ENCODE measurements around the gene HLF. TPM values are rescaled to one million over a fixed set of nuclear protein-coding genes. Genes with fewer than 3 reads are reported as not detected.

Gene HLF
- total RNA-seq, 1 experiment from 2014 or later = 1.5 TPM

- no peak for TF ChIP-seq SP1 (IDR thresholded peaks at IDR 0.05; ENCODE audit: low read depth)
- TF ChIP-seq SIN3A (IDR thresholded peaks at IDR 0.05; ENCODE audit: low read depth) = no peak
- TF ChIP-seq POLR2A (IDR thresholded peaks at IDR 0.05; ENCODE audit: borderline replicate concordance, extremely low read depth, insufficient read depth, insufficient read length) = no peak
- no peak overlapping the region for H2AFZ ChIP-seq (ENCODE audit: low read depth, low read length, poor library complexity, severe bottlenecking)
- RAD21 ChIA-PET (ENCODE audit: low non-redundant PET in 1 of 2, low total read pairs in 2 of 2, uncharacterized antibody in 2 of 2, unreplicated experiment in 2 of 2) = no interaction called here
- intact Hi-C loops (cut with micrococcal nuclease) = loop anchor here (5.0 kb wide), 1 partner anchor 214 kb away; the partner anchor contains the start of gene SMIM36
- no peak overlapping the region for H3K27ac ChIP-seq (ENCODE audit: low read depth, low read length)
- H3K9ac ChIP-seq (ENCODE audit: low read length) = no peak overlapping the region
- H3K79me2 ChIP-seq (ENCODE audit: insufficient read depth, low read length) = no peaks in the 10 kb centered on the region
- H4K20me1 ChIP-seq (ENCODE audit: insufficient read depth) = no peaks in the 10 kb centered on the region
- POLR2A ChIA-PET = no interaction called here
- no peaks in the 10 kb centered on the region for H3K4me1 ChIP-seq (ENCODE audit: control insufficient read depth in 1 of 2, insufficient read depth in 2 of 2, low read length in 2 of 2)
- H3K9me2 ChIP-seq (ENCODE audit: insufficient read depth) = no peaks in the 10 kb centered on the region
- H3K27me3 ChIP-seq (ENCODE audit: insufficient read depth, low read length) = no peaks in the 10 kb centered on the region
- no TSS peak for BruUV-seq (replicated peaks)
- H3K9me3 ChIP-seq (ENCODE audit: control insufficient read depth in 1 of 2, insufficient read depth in 1 of 2, low read depth in 1 of 2, low read length in 2 of 2) = no peaks in the 10 kb centered on the region
- no peak overlapping the region for H3K4me2 ChIP-seq (ENCODE audit: low read length)
- CTCF ChIA-PET = interaction anchor here (1.1 kb wide), 1 partner anchor 293 kb away, joined by 3 read pairs; no protein-coding TSS in a partner anchor
- no peak overlapping the region for H3K4me3 ChIP-seq (replicated peaks in 1 of 2; ENCODE audit: low read depth in 1 of 2, low read length in 2 of 2)
- no peaks in the 10 kb centered on the region for H3K36me3 ChIP-seq (ENCODE audit: control insufficient read depth in 1 of 2, insufficient read depth in 2 of 2, low read length in 2 of 2)
- ATAC-seq (no peak), DNase-seq (ENCODE audit: low read depth, low spot score) (no peak)
These were observed 33.5 kb downstream of the HLF start for GRCh38 chr17:55298111-55298730.

GRCh38 chr17:55299162-55299838, 34.5 kb downstream of the HLF start:
- TF ChIP-seq CEBPB (IDR thresholded peaks at IDR 0.05; ENCODE audit: low read depth) (no peak), SIN3A (IDR thresholded peaks at IDR 0.05; ENCODE audit: low read depth) (no peak), POLR2AphosphoS5 (IDR thresholded peaks at IDR 0.05; ENCODE audit: low read depth, low read length) (no peak), CTCF (IDR thresholded peaks at IDR 0.05 in 2 of 3, conservative IDR thresholded peaks at IDR 0.05 in 1 of 3; ENCODE audit: borderline replicate concordance in 1 of 3, insufficient read depth in 1 of 3, low read depth in 2 of 3, low read length in 2 of 3) (no peak), EGR1 (IDR thresholded peaks at IDR 0.05; ENCODE audit: low read depth) (no peak), SRF (IDR thresholded peaks at IDR 0.05; ENCODE audit: low read depth) (no peak), TCF7L2 (IDR thresholded peaks at IDR 0.05; ENCODE audit: borderline replicate concordance, extremely low read depth, insufficient read depth, insufficient read length) (no peak), EZH2 (IDR thresholded peaks at IDR 0.05) (no peak), ELF1 (IDR thresholded peaks at IDR 0.05; ENCODE audit: borderline replicate concordance, low read depth) (no peak), RAD21 (IDR thresholded peaks at IDR 0.05; ENCODE audit: low read depth) (no peak), POLR2A (IDR thresholded peaks at IDR 0.05; ENCODE audit: borderline replicate concordance, extremely low read depth, insufficient read depth, insufficient read length) (no peak), CBX3 (IDR thresholded peaks at IDR 0.05; ENCODE audit: low read depth) (no peak), YY1 (IDR thresholded peaks at IDR 0.05; ENCODE audit: extremely low read depth, insufficient replicate concordance, low read depth, low read length) (no peak)
- no peak overlapping the region for H3K27ac ChIP-seq (ENCODE audit: low read depth, low read length)
- no peaks in the 10 kb centered on the region for H3K79me2 ChIP-seq (ENCODE audit: insufficient read depth, low read length)
- RAD21 ChIA-PET (ENCODE audit: low non-redundant PET in 1 of 2, low total read pairs in 2 of 2, uncharacterized antibody in 2 of 2, unreplicated experiment in 2 of 2) = no interaction called here
- no peak overlapping the region for H2AFZ ChIP-seq (ENCODE audit: low read depth, low read length, poor library complexity, severe bottlenecking)
- no peak for DNase-seq (ENCODE audit: low read depth, low spot score)
- ATAC-seq = no peak
- no peak overlapping the region for H3K9ac ChIP-seq (ENCODE audit: low read length)
- H3K9me3 ChIP-seq (ENCODE audit: control insufficient read depth in 1 of 2, insufficient read depth in 1 of 2, low read depth in 1 of 2, low read length in 2 of 2) = no peaks in the 10 kb centered on the region
- no TSS peak for BruUV-seq (replicated peaks)
- no peak overlapping the region for H3K4me2 ChIP-seq (ENCODE audit: low read length)
- CTCF ChIA-PET = interaction anchor here (1.0 kb wide), 1 partner anchor 177 kb away, joined by 3 read pairs; no protein-coding TSS in a partner anchor
- H3K4me3 ChIP-seq (replicated peaks in 1 of 2; ENCODE audit: low read depth in 1 of 2, low read length in 2 of 2) = no peak overlapping the region
- intact Hi-C loops (cut with micrococcal nuclease) = loop anchor here (5.0 kb wide), 1 partner anchor 213 kb away; the partner anchor contains the start of gene SMIM36
- no peaks in the 10 kb centered on the region for H3K36me3 ChIP-seq (ENCODE audit: control insufficient read depth in 1 of 2, insufficient read depth in 2 of 2, low read length in 2 of 2)
- no peaks in the 10 kb centered on the region for H4K20me1 ChIP-seq (ENCODE audit: insufficient read depth)
- POLR2A ChIA-PET = no interaction called here
- no peaks in the 10 kb centered on the region for H3K27me3 ChIP-seq (ENCODE audit: insufficient read depth, low read length)
- H3K9me2 ChIP-seq (ENCODE audit: insufficient read depth) = no peaks in the 10 kb centered on the region
- no peaks in the 10 kb centered on the region for H3K4me1 ChIP-seq (ENCODE audit: control insufficient read depth in 1 of 2, insufficient read depth in 2 of 2, low read length in 2 of 2)

Measured in HCT116 (cell line).